Measurements from ENCODE around the gene KANTR.

Gene KANTR, protein sequence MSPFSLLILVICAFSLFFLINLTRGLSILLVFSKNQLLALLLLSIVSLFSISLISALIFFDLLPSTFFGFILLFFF

DNA sequence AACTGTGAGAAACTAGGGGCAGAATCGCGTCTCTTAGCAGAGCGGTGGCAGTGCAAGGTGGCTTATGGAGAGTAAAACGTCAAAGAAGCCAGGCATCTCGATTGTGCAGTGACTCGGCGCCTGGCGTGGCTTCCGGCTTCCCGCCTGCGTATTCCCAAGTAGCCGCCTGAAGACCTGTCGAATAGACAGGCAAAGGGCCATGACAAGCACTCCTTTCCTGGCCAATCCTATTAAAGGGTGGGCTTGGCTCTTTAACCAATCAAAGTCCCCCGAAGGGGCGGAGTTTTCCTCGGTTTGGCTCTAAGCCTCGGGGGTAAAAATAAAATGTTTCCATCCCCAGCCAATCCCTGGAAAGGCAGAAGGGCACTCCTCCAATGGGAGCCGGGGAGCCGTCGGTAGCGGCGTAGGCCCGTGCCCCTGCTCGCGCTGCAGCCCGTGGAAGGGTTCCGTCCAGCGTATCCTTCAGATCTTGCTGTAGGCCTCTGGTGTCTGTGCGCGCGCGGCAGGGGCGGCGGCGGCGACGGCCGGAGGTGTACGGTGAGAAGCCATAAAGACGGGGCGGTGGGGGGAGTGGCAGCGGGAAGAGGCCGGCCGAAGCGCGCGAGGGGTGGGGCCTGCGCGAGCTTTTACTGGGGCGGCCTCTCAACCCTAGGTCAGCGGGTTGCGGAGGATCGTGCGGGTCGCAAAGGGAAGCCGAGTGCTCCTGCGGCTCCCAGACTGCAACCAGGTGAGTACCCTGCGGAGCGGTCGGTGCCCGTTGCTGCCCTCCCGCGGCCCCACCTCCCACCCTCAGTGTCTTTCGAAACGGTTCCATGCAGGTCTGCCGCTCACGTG, at the start of gene KANTR:
Gene KANTR, plus strand, starts transcription at position 395 of the 834 bp plus-strand sequence. CDS start 30,131 bp downstream, outside the sequence.
- peak; percentile 75 for DNase-seq

DNA sequence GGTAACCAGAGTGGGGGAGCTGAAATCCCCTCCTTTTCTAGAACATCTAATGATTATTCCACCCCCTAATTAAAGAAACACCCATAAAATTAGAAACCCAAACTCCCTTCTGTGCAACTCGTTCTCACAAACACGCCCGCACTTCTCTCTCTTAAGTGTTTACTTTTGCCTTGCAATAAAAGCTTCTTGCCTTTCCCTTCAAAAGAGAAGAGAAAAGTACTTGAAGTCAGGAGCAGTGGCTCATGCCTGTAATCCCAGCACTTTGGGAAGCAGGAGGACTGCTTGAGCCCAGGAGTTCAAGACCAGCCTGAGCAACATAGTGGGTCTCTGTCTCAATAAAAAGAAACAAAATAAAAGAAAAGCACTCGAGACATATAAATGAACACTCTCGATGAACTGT, 48.9 kb upstream of the KANTR start:
- no peak for DNase-seq

DNA sequence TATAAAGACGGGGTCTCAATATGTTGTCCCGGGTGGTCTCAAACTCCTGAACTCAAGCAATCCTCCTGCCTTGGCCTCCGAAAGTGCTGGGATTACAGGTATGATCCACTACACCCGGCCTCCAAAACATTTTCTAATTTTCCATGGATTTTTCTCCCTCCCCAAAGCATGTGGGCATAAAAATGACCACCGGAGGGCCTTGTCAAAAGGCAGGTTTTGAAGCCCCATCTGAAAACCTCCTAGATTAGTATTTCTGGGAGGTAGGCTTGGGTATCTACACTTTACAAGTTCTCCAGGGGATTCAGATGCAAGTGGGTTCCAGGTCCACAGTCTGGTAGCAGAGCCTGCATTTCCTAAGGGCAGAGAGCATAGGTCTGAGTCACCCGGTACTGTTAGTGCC, 46.7 kb upstream of the KANTR start:
- DNase-seq = no peak

DNA sequence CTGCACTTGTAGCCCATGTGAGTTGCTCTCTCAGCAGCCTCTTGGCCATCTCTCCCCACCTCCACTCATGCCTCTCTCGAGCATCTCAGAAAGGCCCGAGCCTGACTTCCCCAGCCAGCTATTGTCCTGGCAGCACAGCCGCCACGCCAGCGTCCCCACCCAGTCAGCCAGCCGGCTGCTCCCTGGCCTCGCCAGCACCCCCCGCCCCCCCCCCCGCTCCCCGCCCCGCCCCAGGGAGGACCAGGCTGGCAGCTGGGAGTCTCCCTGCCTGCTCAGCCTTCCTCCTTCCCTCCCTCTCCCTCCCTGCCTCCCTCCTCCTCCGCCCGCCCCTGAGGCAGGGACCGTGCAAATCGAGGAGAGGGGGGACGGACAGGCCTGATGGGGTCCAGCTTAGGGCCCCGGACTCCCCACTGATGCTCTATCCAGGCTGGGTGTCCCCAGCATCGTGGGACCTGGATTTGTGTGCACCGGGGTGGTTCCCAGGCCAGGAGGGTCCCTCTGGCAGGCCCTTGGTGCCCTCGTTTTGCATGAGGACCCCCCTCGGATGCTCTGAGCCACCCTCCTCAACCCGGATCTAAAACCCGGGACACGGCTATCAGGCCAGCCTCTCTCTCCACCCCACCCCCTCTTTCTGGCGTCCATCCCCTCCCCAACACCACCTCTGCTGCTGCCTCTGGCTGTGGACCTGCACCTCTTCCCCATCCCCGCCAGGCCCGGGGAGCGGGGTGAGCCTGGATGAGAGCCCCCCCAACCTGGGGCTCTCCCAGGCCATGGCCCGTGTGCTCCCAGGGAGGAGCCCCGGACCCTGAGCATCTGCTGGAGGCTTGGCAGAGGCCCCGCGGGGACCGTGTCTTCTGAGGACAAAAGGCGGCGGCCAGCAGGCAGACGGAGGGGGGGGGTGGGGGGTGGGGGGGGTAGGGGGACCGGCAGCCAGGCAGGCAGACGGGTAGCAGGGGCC, 45.5 kb upstream of the KANTR start, which contains the start of gene GPR173:
Gene GPR173, plus strand, starts transcription at position 621 of the 958 bp plus-strand sequence. CDS start 27,833 bp downstream, outside the sequence.
- no peak for DNase-seq

DNA sequence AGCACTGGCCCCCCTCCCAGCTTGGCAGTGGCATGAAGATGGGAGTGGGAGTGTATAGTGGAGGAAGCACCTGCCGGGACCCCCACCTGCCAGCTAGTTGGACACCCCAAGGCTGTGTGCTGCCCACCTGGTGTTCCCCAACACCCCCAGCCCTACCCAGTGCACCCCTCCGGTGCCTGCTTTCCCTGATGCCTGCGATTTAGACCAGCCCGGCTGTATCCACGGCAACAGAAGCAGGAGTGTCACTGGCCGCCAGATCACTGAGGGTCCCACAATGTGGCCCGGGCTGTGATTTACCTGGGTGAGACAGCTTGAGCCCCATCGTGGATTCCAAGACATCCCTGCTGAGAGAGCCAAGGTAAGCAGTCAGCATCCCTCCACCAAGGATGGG, 44.8 kb upstream of the KANTR start:
- no peak for DNase-seq

DNA sequence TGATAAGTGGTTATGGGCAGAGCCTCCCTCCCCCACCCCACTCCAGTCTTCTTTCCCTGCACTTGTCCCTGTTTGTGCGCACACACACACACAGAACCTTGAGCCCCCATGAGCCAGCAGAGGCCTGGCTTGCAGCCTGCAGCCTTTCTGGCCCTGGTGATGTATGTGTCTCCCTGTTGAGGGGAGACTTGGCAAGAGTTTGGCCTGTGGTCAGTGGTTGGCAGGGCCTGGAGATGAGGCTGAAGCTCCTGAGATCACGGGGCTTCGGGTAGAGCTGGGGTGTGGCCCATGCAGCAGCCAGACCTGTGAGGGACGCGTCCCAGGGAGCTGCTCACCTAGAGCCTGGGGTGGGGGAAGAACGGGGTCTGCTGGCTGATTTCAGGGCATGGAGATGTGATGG, 43.1 kb upstream of the KANTR start:
- no peak for DNase-seq

DNA sequence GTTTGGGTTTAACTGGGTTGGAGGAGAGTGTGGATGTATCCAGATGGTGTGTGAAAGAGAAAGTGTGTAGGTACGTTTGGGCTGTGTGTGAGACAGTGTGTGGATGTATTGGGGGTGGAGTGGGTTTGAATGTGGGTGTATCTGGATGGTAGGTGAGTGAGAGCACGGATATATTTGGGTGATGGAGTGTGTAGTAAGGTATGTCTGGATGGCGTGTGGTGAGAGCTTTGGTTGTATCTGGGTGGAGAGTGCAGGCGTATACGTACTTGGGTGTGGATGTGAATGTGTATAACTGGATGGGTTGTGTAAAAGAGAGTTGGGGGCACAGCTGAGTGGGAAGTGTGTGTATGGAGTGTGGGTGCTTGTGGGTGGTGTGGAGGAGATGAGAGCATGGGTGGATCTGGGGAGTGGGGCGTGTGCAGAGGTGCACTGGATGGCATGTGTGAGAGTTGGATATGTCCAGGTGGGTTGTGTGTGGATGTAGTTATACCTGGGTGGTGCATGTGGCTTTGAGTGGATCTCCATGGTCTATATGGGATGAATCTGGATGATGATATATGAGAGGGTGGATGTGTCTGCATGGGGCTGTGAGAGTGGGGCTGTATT, 38.6 kb upstream of the KANTR start:
- DNase-seq = no peak

DNA sequence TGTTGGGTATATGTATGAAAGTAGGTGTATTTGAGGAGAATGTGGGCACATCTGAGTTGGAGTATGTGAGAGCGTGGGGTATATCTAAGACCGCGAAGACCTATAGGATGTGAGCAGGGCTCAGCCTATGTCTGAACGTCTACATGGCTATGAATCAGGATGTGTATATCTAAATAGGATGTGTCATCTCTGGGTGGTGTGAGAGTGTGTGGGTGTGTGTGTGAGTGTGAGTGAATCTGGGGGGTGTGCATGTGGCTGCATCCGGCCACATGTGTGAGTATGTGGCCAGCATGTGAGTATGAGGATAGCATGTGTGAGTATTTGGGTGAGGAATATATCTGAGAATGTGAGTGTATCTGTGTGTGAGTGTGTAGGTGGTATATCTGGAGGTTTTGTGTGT, 37.6 kb upstream of the KANTR start:
- DNase-seq = no peak

DNA sequence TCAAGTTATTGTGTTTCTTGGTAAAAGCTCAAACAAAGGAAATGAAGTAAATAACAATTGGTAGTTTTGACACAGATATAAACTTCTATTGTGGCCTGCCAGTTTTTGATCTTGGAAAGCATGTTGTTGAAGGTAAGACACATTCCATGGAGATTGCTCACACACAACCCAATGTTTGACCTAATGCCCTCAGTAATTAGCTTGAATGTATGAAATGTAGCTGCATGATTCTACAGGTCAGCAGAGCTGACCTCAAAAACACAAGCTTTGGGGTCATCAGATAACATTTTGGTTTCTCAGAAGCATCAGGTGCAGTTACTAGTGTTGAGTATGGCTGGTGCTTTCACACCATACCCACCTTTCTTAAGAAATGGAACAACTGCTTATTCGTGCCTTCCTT, 28.8 kb upstream of the KANTR start:
- DNase-seq = no peak

DNA sequence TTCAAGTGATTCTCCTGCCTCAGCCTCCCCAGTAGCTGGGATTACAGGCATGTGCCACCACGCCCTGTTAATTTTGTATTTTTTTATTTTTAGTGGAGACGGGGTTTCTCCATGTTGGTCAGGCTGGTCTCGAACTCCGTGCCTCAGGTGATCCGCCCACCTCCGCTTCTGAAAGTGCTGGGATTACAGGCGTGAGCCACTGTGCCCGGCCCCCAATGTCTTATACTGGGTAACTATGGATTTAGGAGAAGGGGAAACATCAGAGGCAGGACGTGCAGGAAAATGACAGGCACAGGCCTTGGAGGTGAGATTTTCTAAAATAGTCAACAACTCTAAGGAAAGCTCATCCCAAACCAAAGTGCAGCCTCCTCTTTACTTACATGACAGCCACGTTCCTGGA, 22.9 kb upstream of the KANTR start:
- DNase-seq = no peak

DNA sequence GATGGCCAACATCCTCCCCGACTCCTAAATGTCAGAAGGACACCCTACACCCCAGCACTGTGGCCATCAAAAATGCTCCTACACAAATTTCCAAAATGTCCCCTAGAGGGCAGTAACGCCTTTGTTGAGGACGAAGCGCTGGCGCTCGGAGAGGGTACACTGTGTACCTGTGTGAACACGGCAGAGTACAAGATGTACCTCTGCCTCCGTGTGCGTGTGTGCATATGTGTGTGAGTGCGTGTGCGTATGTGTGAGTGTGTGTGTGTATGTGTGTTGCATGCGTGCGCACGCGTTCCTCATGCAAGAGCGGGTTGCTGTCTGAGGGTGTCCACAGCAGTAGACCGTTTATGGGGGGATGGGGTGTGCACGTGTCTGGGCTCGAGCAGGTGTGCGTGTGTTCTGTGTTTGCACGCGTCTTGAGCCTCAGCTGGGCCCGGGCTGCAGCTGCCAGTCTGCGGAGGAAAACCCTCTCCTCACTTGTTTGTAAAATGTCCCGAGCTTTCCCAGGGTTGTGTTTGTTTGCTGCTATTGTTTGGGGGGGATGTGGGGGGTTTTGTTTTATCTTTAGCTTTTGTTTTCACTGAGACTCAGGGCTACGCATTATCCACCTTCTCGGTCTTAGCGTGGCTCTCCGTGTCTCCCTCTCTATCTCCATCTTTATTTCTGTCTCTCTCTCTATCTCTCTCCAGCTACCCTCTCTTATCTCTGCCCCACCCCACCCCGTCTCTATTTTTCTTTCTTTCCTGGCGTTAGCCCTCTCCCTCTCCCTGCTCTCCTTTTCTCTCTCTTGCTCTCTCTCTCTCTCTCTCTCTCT, 22.1 kb upstream of the KANTR start:
- DNase-seq = peak; percentile 17

DNA sequence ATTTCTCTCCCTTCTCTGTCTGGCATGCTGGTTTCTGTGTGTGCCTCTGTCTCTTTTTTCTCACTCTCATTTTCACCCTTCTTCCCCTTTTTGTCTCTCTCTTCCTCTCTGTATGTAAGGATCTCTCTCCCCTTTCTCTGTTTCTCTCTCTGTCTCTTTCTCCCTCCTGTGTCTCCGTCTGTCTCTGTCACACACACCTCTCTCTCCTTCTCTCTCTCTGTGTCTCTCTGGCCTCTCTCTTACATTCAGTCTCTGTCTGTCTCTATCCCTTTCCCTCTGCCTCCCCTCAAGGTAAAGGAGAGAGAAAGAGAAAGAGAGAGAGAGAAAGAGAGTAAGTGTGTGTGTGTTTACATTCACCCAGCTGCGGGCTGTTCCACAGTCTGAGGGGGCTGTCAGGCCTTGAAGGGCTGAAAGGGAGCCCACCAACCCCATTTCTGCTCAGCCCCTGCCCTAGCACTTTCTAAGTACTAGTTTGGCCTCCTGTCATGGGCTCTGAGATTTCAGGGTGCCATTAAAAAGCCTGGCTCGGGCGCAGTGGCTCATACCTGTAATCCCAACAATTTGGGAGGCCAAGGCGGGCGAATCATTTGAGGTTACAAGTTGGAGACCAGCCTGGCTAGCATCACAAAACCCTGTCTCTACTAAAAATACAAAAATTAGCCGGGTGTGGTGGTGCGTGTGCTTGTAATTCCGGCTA, 21.4 kb upstream of the KANTR start:
- DNase-seq = no peak

DNA sequence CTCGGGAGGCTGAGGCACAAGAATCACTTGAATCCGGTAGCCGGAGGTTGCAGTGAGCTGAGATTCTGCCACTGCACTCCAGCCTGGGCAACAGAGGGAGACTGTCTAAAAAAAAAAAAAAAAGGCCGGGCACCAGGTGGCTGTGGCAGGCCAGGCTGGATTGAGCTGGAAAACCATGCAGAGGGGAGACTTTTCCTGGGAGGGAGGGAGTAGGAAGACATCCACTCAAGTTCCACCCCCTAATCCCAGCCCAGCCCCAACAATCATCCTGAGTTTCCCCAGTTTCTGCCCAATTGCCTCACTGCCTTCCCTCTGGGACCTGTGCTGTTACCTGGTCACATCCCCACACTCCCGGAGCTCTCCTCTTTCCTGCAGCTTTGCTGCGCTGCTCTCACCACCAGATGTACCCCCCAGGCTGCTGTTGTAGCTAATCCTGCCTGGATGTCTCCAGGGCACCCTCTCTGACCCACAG, 20.8 kb upstream of the KANTR start:
- no peak for DNase-seq

DNA sequence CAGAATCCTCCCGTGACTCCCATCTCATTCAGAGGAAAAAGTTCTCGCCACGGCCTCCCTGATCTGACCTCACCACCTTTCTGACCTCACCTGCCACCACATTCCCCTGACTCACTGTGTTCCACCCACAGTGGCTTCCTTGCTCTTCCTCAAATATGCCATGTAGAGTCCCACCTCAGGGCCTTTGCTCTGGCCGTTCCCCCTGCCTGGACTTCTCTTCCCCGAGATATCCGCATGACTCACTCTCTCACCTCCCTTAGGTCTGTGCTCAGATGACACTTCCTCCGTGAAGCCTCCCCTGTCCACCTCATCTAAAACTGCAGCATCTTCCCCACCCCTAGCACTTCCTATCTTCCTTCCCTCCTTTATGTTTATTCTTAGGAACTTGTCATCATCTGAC, 18.9 kb upstream of the KANTR start:
- no peak for DNase-seq

DNA sequence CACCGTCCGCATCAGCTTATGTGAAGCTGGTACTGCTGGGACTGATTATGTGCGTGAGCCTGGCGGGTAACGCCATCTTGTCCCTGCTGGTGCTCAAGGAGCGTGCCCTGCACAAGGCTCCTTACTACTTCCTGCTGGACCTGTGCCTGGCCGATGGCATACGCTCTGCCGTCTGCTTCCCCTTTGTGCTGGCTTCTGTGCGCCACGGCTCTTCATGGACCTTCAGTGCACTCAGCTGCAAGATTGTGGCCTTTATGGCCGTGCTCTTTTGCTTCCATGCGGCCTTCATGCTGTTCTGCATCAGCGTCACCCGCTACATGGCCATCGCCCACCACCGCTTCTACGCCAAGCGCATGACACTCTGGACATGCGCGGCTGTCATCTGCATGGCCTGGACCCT, 17.3 kb upstream of the KANTR start:
- no peak for DNase-seq

DNA sequence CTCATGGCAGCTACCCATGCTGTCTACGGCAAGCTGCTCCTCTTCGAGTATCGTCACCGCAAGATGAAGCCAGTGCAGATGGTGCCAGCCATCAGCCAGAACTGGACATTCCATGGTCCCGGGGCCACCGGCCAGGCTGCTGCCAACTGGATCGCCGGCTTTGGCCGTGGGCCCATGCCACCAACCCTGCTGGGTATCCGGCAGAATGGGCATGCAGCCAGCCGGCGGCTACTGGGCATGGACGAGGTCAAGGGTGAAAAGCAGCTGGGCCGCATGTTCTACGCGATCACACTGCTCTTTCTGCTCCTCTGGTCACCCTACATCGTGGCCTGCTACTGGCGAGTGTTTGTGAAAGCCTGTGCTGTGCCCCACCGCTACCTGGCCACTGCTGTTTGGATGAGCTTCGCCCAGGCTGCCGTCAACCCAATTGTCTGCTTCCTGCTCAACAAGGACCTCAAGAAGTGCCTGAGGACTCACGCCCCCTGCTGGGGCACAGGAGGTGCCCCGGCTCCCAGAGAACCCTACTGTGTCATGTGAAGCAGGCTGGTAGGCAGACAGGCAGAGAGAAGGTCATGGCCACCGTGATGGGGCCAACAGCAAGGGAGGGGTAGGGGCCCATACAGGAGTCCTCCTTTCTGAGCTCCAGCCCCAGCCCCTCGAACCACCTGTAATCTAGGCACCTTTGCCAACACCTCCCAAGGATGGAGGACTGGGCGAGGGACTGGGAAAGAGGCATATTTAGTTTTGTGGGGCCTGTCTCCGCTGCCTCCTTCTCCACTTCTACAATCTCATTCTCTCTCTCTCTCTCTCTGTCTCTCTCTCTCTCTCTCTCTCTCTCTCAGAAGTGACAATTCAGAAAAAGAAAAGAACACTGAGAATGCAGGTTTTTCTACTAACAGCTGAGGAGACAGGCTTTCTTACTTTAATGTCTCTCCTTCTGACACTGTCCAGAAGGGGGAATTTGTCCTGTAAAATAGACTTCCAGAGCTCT, 16.4 kb upstream of the KANTR start:
- DNase-seq = no peak

DNA sequence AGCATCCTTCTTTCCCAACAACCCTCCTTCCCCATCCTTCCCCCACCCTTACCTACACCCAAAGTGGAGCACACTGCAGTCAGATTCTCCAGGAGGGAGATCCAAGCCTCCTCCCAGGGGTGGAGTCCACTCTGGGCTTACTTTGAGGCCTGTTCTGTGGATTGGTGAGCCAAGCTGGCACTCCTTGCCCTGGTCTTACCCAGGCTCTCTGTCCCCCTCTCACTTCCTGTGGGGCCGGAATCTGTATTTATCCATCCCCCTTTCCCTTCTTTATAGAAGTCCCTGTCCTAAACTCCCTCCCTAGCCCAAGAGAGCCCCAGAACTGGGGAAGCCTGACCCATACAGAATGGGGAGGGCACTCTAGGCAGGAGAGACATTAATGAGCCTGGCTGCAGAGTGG, 15.0 kb upstream of the KANTR start:
- no peak for DNase-seq

DNA sequence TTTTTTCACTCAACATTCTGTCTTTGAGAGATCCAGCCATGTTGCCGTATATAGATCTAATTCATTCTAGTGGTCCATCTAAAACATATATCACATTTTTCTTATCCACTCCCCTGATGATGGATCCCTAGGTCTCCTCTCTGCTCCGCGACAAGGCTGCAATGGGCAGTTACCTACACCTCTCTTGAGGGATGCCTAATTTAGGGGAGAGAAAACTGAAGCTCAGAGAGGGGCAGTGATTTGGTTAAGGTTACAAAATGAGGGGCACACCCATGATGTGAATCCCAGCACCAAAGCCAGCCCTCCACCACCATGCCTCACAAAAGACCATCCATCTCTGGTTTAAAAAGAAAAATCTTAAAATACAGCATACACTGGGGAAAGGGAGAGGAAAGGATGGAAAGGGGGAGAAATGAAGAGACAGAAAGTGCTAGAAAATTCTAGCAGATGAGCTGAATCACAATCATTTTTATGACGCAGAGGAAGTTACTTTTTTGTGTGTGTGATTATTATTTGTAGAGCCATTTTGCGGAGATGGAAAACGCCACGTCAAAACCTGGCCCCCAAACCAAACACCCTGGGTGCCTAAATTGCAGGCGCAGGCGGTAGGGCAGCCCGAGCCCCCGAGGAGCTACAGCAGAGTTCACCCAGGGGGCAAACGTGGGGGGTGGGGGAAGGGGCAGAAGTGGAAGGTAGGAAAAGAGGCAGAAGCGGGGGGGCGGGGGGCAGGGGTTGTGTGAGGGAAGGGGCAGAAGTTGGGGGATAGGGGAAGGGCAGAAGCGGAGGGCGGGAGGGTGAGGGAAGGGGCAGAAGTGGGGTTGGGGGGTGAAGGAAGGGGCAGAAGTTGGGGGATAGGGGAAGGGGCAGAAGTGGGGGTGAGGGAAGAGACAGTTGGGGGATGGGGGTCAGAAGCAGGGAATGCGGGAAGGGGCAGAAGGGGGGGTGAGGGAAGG, 13.0 kb upstream of the KANTR start:
- DNase-seq = no peak
